ENCODE results near the gene CPSF6.

DNA sequence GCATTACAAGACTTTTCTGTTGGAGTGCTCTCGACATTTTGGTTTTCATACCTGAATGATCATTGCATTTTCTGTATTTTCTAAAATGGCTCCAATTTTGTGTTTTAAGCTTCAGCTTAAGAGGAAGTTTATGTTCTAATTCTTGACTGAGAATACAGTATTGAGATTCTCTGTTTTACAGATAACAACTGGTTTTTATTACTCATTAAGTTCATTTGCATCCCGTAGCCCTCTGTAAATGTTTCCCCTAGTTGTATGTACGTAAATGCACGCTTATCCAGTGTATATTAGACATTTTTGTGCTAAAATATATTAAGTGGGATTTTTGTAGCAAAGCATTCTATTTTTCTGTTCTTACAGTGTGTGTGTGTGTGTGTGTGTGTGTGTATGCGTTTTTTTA is 33.1 kb downstream of the CPSF6 start:
- TF ChIP-seq, protein P1, sequence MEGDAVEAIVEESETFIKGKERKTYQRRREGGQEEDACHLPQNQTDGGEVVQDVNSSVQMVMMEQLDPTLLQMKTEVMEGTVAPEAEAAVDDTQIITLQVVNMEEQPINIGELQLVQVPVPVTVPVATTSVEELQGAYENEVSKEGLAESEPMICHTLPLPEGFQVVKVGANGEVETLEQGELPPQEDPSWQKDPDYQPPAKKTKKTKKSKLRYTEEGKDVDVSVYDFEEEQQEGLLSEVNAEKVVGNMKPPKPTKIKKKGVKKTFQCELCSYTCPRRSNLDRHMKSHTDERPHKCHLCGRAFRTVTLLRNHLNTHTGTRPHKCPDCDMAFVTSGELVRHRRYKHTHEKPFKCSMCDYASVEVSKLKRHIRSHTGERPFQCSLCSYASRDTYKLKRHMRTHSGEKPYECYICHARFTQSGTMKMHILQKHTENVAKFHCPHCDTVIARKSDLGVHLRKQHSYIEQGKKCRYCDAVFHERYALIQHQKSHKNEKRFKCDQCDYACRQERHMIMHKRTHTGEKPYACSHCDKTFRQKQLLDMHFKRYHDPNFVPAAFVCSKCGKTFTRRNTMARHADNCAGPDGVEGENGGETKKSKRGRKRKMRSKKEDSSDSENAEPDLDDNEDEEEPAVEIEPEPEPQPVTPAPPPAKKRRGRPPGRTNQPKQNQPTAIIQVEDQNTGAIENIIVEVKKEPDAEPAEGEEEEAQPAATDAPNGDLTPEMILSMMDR (conservative IDR thresholded peaks at IDR 0.05): no peak
- TF ChIP-seq EZH2 (IDR thresholded peaks at IDR 0.05; ENCODE audit: low read depth): no peak
